Activated CD4-positive, alpha-beta T cell treated with anti-CD3 and anti-CD28 coated beads for 4 hours (primary cell): Measurements from ENCODE around the gene SMIM13.
"Not testable (repeated sequence)": the region's sequence is repeated elsewhere in the genome, so short reads cannot be mapped to it uniquely, and the experiment has no call there.

Source experiments
- DNase-seq, 2 donors: peaks; one replicate each; pipeline ENCODE4 v3.0.0-alpha.2; 2020

SMIM13 gene

DNA sequence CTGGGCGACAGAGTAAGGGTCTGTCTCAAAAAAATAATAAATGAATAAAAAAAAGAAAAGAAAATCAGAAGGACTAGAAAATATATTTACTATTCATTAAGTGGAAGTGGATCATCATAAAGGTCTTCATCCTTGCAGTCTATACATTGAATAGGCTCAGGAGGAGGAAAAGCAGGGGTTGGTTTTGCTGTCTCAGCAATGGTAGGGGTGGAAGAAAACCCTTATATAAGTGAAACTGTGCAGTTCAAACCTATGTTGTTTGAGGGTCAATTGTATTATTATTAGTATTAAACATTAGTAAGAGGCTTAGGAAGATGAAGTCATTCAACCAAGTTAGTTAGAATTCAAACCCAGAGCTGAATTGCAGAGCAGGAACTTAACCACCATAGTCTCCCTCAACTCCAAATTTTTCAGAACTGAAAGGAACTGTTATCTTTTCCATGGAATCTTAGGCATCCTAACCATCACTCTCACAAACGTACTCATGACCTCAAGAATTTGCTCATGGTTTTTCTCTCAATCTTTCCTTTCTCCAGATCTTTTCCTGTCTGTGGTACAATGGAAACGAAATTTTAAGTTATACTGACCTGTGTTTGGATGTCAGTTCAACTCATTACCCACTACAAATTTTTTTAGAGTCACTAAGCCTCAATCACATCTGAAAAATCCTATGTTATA is 7.7 kb upstream of the SMIM13 start:
- DNase-seq: no peak

GRCh38 chr6:11087141-11087812 is 6.4 kb upstream of the SMIM13 start:
- DNase-seq: not testable (repeated sequence)

- DNase-seq: no peak
Measured at GRCh38 chr6:11089695-11090094, 3.9 kb upstream of the SMIM13 start.

DNA sequence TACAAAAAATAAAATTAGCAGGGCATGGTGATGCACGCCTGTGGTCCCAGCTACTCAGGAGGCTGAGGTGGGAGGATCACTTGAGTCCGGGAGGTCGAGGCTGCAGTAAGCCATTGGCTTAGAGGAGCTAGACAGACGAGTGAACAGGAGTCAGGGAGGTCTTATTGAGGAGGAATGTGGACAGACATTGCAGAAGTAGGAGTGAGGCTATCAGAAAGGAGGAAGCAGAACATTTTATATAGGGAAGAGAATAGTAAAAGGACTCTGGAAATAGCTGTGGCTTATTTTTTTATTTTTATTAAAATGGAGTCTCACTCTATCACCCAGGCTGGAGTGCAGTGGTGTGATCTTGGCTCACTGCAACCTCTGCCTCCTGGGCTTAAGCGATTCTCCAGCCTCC is 2.5 kb upstream of the SMIM13 start:
- DNase-seq: not testable (repeated sequence)

DNA sequence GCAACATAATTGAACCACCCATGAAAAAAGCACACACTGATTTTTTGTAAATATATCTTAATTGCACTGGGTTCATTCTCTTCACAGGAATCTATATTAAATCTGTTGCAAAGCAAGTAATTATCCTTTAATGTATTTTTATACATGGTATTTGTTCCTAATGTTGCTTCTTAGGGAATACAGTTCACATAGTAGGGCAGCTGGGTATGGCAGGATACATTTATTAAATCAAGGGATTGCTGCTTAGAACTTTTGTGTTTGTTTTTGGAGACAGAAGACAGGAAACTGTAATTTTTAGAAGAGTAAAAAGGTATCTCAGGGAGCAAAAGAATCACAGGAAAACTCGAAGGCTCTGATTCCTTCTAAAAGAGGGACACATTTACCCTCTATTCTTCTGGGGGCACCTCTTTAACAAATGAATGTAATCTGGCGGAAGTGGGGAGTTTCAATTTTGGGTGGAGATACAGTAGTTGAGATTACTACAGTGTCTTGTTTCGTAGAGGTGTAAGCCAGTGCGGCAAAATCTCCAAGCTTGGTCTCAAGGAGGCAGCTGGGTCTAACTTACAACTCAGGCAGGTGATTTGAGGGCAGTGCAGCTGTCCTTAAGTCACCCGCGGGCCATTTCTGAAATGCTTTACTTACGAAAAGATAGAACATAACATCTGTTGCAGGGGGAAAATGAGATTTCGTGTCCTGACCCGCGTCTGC is 812 bp upstream of the SMIM13 start:
- no peak for DNase-seq

DNA sequence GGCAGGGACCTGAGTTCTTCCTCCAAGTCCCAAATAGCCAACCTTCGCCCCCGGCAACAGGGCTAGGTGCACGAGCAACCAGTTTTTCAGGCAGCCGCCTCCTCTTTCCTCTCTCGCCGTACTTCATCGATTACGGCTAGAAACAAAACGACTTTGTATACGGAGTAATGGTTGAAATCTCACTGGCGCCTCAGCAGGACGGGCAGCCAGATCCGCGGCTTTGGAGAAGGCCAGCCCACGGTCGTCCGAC is 333 bp upstream of the SMIM13 start:
- DNase-seq: no peak

DNA sequence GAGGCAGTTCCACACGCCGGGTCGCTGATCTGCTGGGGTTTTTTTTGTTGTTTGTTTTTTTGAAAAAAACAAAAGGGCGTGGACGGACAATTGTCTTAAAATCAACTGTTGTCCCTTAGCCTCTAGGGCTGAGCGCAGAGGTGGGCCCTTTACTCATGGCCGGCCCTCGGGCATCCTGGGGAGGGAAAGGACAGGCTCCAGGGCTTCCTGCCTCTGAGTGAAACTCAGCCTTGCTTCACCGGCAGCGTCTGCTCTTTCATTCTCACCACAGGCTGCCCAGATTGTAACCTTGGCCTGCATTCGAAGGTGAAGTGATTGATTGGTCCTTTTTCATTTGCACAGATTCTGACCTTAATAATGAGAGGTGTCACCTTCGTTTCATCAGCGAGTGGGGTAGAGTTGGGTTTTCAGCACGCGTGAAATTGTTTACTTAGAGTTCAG is 797 bp downstream of the SMIM13 start:
- DNase-seq: peak; percentile 37 to 41

GRCh38 chr6:11094941-11095340 is 1.3 kb downstream of the SMIM13 start:
- no peak for DNase-seq

- no peak for DNase-seq
Measured at GRCh38 chr6:11096109-11096508, 2.5 kb downstream of the SMIM13 start.

- no peak for DNase-seq
Measured at GRCh38 chr6:11097476-11097875, 3.8 kb downstream of the SMIM13 start.

DNA sequence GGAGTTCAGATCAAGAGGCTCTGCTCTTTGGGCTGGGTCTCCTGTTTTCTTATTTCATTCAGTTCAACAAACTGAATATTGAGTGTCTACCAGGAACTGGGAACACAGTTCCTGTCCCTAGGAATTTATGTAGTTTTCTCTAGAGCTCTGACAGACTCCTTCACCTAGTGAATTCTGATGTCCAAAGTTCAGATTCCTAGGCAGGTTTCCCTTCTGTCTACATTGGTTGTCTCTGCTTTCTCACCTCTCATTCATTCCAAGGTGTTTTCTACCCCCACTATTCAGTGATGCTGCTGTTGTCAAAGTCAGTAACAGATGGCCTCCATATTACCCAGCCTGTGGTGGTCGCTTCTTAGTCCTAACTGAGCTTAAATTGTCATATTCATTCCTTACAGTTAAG is 4.4 kb downstream of the SMIM13 start:
- no peak for DNase-seq

DNA sequence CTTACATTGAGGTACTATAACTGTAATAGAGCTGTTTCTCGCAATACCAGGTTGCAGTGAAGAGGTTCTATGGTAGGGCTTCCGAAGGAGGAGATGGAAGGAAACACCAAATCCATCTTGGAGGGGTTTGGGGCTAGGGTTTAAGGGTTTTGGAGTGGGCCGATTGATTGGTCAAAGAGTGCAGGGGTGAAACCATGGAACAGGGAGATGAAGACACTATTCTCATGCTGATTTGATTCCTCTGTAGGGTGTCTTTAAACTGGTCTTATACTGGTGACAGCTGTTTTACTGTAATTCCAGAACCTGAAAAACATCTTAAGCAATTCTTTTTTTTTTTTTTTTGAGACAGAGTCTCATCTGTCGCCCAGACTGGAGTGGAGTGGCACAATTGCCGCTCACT is 7.8 kb downstream of the SMIM13 start:
- DNase-seq: no peak

DNA sequence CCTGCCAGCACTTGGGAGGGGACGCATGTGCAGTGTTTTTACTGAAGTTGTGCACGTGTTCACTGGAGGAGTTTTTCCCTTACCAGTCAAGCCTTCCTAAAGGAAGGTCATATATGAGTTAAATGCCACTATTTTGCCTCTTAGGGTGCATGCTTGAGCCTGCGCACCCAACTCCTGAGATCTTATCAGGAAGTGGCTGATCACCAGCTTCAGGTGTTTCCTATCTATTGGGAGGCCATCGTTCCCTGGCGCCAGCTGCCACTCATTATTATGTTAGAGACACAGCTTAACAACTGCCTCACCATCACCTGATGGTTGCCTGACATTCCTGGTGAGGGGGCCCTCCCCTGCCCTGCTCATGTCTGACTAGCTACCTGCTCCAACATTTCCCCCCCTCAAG is 9.4 kb downstream of the SMIM13 start:
- DNase-seq: no peak

DNA sequence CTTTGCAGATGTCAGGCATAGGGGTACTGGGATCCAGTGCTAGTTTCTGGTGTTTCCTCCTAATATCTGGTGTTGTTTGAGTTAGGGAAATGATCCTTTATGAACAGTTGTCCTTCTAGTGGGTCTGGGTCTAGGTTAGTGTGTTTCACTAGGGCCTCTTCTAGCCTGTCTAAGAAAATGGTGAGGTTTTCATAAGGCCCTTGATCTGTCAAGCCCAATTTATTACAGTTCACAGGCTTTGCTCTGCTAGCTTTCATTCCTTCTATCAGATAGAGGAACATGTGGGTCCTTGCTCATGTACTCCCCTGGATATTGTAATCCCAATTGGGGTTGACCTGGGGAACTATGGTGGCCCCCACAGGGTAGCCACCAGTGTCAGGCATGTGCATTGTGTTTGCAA is 15.1 kb downstream of the SMIM13 start:
- no peak for DNase-seq

DNA sequence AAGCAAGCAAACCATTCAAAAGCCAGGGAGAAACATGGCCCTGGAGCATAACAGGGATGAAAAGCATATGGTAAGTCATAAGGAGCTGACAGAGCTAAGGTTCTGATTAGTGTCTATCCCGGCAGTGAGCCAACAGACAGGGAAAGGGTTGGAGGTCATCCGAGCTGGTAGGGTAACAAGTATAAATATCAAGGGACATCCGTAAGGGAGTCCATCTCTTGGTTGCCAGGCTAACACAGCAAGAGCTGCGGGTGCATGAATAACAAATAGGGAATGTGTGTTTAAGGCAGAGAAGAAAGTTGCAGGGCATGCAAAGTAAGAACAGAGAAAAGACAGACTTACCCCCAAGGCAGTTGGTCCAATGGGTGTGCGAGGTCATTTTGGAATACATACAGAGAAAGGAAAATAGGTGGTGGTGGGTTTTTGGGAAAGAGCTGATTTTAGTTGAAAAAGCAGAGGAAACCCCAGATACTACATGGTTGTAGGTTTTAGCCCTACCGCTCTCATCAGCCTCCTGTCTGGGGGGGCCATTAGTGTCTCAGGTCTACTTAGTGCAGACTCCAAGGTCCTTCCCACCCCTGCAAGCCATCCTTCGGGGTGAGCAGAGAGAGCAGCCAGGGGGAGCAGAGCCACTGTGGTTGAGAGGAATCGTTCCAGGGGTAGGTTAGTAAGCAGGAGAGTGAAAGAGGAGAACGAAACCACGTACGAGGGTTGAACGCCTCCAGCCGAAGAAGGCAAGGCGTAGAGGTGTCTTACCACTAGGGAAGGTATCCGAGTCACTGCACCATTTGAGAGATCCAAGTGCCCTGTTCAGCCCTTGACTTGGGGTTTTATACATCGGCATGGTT is 17.5 kb downstream of the SMIM13 start, which contains the start of gene ERVFRD-1:
Gene ERVFRD-1 (minus strand): TSS at position 805 of the 848 bp plus-strand sequence. CDS start 6,415 bp downstream, outside the sequence.
- DNase-seq: no peak

- no peak for DNase-seq
Measured at GRCh38 chr6:11111769-11112437, 18.3 kb downstream of the SMIM13 start.

DNA sequence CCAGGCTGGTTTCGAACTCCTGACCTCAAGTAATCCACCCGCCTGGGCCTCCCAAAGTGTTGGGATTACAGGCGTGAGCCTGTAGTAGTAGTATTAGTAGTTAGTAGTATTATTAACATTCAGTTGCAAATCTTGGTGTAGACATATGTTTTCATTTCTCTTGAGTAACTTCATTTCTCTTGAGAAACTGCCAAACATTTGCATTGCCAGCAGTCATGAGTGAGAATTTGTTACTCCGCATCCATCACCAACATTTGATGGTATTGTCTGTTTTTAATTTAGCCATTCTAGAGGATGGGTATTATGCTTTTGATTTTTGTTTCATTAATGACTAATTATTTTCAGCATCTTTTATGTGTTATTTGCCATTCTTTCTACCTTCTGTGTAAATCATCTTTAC is 19.4 kb downstream of the SMIM13 start:
- no peak for DNase-seq

DNA sequence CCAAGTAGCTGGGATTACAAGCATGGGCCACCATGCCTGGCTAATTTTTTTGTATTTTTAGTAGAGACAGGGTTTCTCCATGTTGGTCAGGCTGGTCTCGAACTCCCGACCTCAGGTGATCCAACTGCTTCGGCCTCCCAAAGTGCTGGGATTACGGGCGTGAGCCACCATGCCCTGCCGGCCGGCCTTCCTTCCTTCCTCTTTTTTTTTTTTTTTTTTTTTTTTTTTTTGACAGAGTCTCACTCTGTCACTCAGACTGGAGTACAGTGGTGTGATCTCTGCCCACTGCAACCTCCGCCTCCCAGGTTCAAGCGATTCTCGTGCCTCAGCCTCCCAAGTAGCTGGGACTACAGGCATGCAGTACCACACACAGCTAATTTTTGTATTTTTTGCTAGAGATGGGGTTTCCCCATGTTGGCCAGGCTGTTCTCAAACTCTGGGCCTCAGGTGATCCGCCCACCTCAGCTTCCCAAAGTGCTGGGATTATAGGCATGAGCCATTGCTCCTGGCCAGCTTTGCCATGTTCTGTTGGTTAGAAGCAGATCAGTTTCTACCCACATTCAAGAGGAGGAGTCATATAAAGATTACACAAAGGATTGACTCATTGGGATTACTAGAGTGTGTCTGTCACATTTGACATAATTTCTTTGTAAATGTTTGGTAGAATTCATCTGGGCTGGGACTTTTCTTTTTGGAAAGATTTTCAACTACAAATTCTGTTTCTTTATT is 22.3 kb downstream of the SMIM13 start:
- DNase-seq: not testable (repeated sequence)

DNA sequence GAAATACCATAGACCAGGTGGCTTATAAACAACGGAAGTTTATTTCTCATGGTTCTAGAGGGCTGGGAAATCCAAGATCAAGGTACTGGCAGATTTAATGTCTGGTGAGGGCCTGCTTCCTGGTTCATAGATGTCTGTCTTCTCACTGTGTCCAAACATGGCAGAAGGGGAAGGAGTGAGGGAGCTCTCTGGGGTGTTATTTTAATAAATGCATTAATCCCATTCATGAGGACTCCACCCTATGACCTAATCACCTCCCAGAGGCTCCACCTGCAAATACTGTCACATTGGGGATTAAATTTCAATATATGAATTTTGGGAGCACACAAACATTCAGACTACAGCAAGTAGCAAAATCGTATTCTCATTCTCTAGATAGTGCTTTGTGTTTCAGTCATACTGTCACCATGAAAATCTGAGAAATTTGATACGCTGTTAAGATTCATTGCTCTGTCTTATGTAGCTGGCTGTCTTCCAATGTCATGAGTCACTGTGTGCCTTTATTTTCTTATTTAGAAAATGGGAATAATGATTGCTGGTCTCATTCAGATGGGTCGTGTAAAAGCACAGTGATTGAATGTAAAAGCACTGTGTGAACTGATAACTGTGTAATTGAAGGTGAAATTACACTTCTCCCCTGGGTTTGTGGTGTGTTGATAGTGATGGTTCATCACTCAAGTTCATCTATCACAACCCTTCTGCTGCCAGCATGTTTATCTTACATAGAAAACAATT is 26.8 kb downstream of the SMIM13 start:
- DNase-seq: no peak

GRCh38 chr6:11121851-11122250 is 28.2 kb downstream of the SMIM13 start:
- DNase-seq: no peak

GRCh38 chr6:11122380-11122779 is 28.7 kb downstream of the SMIM13 start:
- no peak for DNase-seq
